ENCODE results near the gene KRTAP9-3.
A peak's percentile ranks its signal among the peaks of the same experiment; 100 is the strongest.

Gene KRTAP9-3

GRCh38 chr17:41254861-41255260 is 22.6 kb downstream of the KRTAP9-3 start:
- TF ChIP-seq REST (IDR thresholded peaks at IDR 0.05; ENCODE audit: low read depth): no peak
- TF ChIP-seq ZBTB7A (IDR thresholded peaks at IDR 0.05; ENCODE audit: low read depth): no peak
- no peak for TF ChIP-seq RAD21 (IDR thresholded peaks at IDR 0.05; ENCODE audit: low read depth)
- TF ChIP-seq TAF1 (IDR thresholded peaks at IDR 0.05; ENCODE audit: low read depth): no peak
- TF ChIP-seq EP300 (IDR thresholded peaks at IDR 0.05; ENCODE audit: borderline replicate concordance): no peak
- no peak for TF ChIP-seq TEAD4 (IDR thresholded peaks at IDR 0.05)
- no peak for TF ChIP-seq FOXM1 (IDR thresholded peaks at IDR 0.05; ENCODE audit: borderline replicate concordance, low read depth)
- TF ChIP-seq USF1 (IDR thresholded peaks at IDR 0.05): no peak
- TF ChIP-seq TCF12 (IDR thresholded peaks at IDR 0.05; ENCODE audit: low read depth): no peak
- no peak for TF ChIP-seq EGR1 (IDR thresholded peaks at IDR 0.05)
- no peak for TF ChIP-seq CEBPB (IDR thresholded peaks at IDR 0.05)
- TF ChIP-seq NFIC (IDR thresholded peaks at IDR 0.05): no peak
- no peak for TF ChIP-seq CREB1 (IDR thresholded peaks at IDR 0.05; ENCODE audit: low read depth)
- TF ChIP-seq YY1 (IDR thresholded peaks at IDR 0.05; ENCODE audit: low read depth): no peak
- TF ChIP-seq, protein P1, sequence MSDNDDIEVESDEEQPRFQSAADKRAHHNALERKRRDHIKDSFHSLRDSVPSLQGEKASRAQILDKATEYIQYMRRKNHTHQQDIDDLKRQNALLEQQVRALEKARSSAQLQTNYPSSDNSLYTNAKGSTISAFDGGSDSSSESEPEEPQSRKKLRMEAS (IDR thresholded peaks at IDR 0.05): no peak

DNA sequence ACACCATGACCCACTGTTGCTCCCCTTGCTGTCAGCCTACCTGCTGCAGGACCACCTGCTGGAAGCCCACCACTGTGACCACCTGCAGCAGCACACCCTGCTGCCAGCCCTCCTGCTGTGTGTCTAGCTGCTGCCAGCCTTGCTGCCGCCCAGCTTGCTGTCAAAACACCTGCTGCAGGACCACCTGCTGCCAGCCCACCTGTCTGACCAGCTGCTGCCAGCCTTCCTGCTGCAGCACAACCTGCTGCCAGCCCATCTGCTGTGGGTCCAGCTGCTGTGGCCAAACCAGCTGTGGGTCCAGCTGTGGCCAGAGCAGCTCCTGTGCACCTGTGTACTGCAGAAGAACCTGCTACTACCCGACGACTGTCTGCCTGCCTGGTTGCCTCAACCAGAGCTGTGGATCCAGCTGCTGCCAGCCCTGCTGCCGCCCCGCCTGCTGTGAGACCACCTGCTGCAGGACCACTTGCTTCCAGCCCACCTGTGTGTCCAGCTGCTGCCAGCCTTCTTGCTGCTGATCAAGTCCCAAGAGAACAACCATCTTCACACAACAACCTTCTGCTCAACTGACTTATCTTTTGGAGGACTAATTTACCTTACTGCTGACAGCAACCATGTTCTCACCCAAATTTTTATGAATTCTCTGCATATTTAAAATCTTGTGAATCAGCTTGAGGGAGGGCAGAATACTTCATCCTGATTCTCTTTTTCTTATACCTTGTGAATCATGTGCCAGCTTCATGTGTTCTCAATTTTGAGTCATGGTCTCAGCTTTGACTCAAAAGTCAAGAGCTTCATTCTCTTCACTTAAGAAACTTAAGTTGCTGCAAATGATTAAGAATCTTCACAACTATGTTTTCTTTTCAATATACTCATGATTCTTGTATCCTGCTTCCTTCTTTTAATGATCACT is 23.4 kb downstream of the KRTAP9-3 start, which contains the start of gene KRTAP9-9:
KRTAP9-9 (plus strand) TSS at position 4 of the 910 bp plus-strand sequence.
- TF ChIP-seq TCF12 (IDR thresholded peaks at IDR 0.05; ENCODE audit: low read depth): peak; percentile 61; the same call in 1 of the 2 replicates

- TF ChIP-seq CREB1 (IDR thresholded peaks at IDR 0.05; ENCODE audit: low read depth): no peak
Observed at GRCh38 chr17:41256291-41256685, 24.0 kb downstream of the KRTAP9-3 start.

GRCh38 chr17:41258406-41258805 is 26.2 kb downstream of the KRTAP9-3 start:
- TF ChIP-seq NFIC (IDR thresholded peaks at IDR 0.05): no peak
- TF ChIP-seq, protein P1 (IDR thresholded peaks at IDR 0.05): no peak
- TF ChIP-seq TEAD4 (IDR thresholded peaks at IDR 0.05): no peak
- TF ChIP-seq TCF12 (IDR thresholded peaks at IDR 0.05; ENCODE audit: low read depth): no peak
- TF ChIP-seq RAD21 (IDR thresholded peaks at IDR 0.05; ENCODE audit: low read depth): no peak
- no peak for TF ChIP-seq EP300 (IDR thresholded peaks at IDR 0.05; ENCODE audit: borderline replicate concordance)
- TF ChIP-seq TAF1 (IDR thresholded peaks at IDR 0.05; ENCODE audit: low read depth): no peak
- no peak for TF ChIP-seq CEBPB (IDR thresholded peaks at IDR 0.05)
- no peak for TF ChIP-seq EGR1 (IDR thresholded peaks at IDR 0.05)
- no peak for TF ChIP-seq YY1 (IDR thresholded peaks at IDR 0.05; ENCODE audit: low read depth)

- TF ChIP-seq TCF12 (IDR thresholded peaks at IDR 0.05; ENCODE audit: low read depth) (no peak), EP300 (IDR thresholded peaks at IDR 0.05; ENCODE audit: borderline replicate concordance) (no peak), USF1 (IDR thresholded peaks at IDR 0.05) (no peak), EGR1 (IDR thresholded peaks at IDR 0.05) (no peak), REST (IDR thresholded peaks at IDR 0.05; ENCODE audit: low read depth) (no peak), ZBTB7A (IDR thresholded peaks at IDR 0.05; ENCODE audit: low read depth) (no peak)
Observed at GRCh38 chr17:41263212-41263611, 31.0 kb downstream of the KRTAP9-3 start.

GRCh38 chr17:41264599-41264998 is 32.4 kb downstream of the KRTAP9-3 start:
- TF ChIP-seq EGR1 (IDR thresholded peaks at IDR 0.05) (no peak), EP300 (IDR thresholded peaks at IDR 0.05; ENCODE audit: borderline replicate concordance) (no peak)

DNA sequence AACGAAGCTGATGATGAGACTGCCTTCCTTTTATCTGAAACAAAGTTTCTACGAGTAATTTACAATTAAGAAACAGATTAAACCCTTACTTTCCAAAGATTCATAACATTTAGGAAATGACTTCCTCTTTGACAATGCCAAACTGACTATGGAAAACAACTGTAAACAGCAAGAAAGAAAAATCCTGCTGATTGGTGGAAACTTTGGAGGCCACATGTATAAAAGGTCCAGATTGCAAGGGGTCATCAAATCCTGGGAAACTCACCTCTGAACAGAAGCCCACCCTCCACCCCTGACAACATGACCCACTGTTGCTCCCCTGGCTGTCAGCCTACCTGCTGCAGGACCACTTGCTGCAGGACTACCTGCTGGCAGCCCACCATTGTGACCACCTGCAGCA is 32.8 kb downstream of the KRTAP9-3 start, which contains the start of gene KRTAP9-6:
KRTAP9-6 (plus strand) TSS at position 301 of the 400 bp plus-strand sequence; CDS start at position 301, 0 bp downstream.
- no peak for TF ChIP-seq EGR1 (IDR thresholded peaks at IDR 0.05)
- no peak for TF ChIP-seq REST (IDR thresholded peaks at IDR 0.05; ENCODE audit: low read depth)
- TF ChIP-seq RAD21 (IDR thresholded peaks at IDR 0.05; ENCODE audit: low read depth): no peak
- TF ChIP-seq TAF1 (IDR thresholded peaks at IDR 0.05; ENCODE audit: low read depth): no peak
- TF ChIP-seq CREB1 (IDR thresholded peaks at IDR 0.05; ENCODE audit: low read depth): no peak
- TF ChIP-seq TEAD4 (IDR thresholded peaks at IDR 0.05): no peak
- TF ChIP-seq FOXM1 (IDR thresholded peaks at IDR 0.05; ENCODE audit: borderline replicate concordance, low read depth): no peak
- no peak for TF ChIP-seq ZBTB7A (IDR thresholded peaks at IDR 0.05; ENCODE audit: low read depth)
- TF ChIP-seq TCF12 (IDR thresholded peaks at IDR 0.05; ENCODE audit: low read depth): no peak
- TF ChIP-seq, protein P1 (IDR thresholded peaks at IDR 0.05): no peak
- no peak for TF ChIP-seq NFIC (IDR thresholded peaks at IDR 0.05)

All from Ishikawa (cell line).